K562 (cell line): Measurements from ENCODE around the gene DPH6. TPM values are rescaled to one million over a fixed set of nuclear protein-coding genes. Genes with fewer than 3 reads are reported as not detected.

Experiments
- CHD2 ChIP-seq: IDR thresholded peaks from 2 replicates; pipeline ENCODE4 v1.6.1; 2011; ENCODE audit warnings: low read depth, low read length
- FOXA3 ChIP-seq, 2 experiments: fragments of 450-650 bp in 1 of 2; sonication (generic) in 1 of 2; formaldehyde crosslinking; IDR thresholded peaks in 1 of 2; conservative IDR thresholded peaks in 1 of 2; 2 replicates each; pipeline versions ENCODE4 v1.4.0 to v1.8.0; 2020 to 2022; ENCODE audit warnings: mild to moderate bottlenecking in 2 of 2, missing genetic modification reagents in 1 of 2
- GATA2 ChIP-seq: sonication (generic); formaldehyde crosslinking; IDR thresholded peaks from 2 replicates; pipeline ENCODE4 v1.4.0; 2020; ENCODE audit warnings: mild to moderate bottlenecking, missing genetic modification reagents
- GTF2F1 ChIP-seq: IDR thresholded peaks from 2 replicates; pipeline ENCODE4 v1.6.1; 2011; ENCODE audit warnings: low read depth, low read length, improper control_type of control experiment
- HCFC1 ChIP-seq: IDR thresholded peaks from 2 replicates; pipeline ENCODE4 v1.6.1; 2012; ENCODE audit warnings: low read depth, low read length, improper control_type of control experiment
- JUN ChIP-seq, 2 experiments: sonication (generic) in 1 of 2; formaldehyde crosslinking in 1 of 2; IDR thresholded peaks; 2 replicates each; pipeline versions ENCODE4 v1.6.1 to v1.8.0; 2012 to 2022; ENCODE audit warnings: borderline replicate concordance in 2 of 2, mild to moderate bottlenecking in 2 of 2, improper control_type of control experiment in 1 of 2, low read depth in 1 of 2, low read length in 1 of 2, missing genetic modification reagents in 1 of 2
- KLF13 ChIP-seq: fragments of 450-650 bp; IDR thresholded peaks from 2 replicates; pipeline ENCODE4 v1.6.1; 2016; ENCODE audit warnings: missing genetic modification characterization, low read depth, mild to moderate bottlenecking, missing compliant biosample characterization, moderate library complexity, borderline replicate concordance
- POLR2A ChIP-seq: fragments of 450-650 bp; conservative IDR thresholded peaks from 2 replicates; pipeline ENCODE4 v1.6.1; 2016
- SIN3B ChIP-seq: fragments of 450-650 bp; IDR thresholded peaks from 2 replicates; pipeline ENCODE4 v1.6.1; 2017; ENCODE audit warnings: low read depth, mild to moderate bottlenecking, moderate library complexity
- SIRT6 ChIP-seq: IDR thresholded peaks from one replicate; pipeline ENCODE4 v1.6.1; 2012; ENCODE audit warnings: low read depth, mild to moderate bottlenecking, control low read depth, inconsistent platforms, low read length, moderate library complexity
- SMAD4 ChIP-seq: fragments of 250-450 bp; sonication (Bioruptor Pico); conservative IDR thresholded peaks from 2 replicates; pipeline ENCODE4 v1.8.0; 2021; ENCODE audit warnings: inconsistent platforms, mild to moderate bottlenecking, moderate library complexity
- SP1 ChIP-seq: sonication (generic); formaldehyde crosslinking; IDR thresholded peaks from 2 replicates; pipeline ENCODE4 v1.8.1; 2022; ENCODE audit warnings: mild to moderate bottlenecking, missing genetic modification reagents
- TFE3 ChIP-seq: fragments of 450-650 bp; formaldehyde crosslinking; IDR thresholded peaks from 2 replicates; pipeline ENCODE4 v1.4.0; 2020; ENCODE audit warnings: mild to moderate bottlenecking, mixed read lengths
- ZBTB40 ChIP-seq, 2 experiments: fragments of 450-650 bp in 1 of 2; sonication (generic) in 1 of 2; formaldehyde crosslinking in 1 of 2; IDR thresholded peaks; 2 replicates each; pipeline versions ENCODE4 v1.7.1 to v1.9.0; 2016 to 2022; ENCODE audit warnings: inconsistent platforms in 1 of 2, mild to moderate bottlenecking in 1 of 2, missing genetic modification reagents in 1 of 2
- ZFP30 ChIP-seq: fragments of 250-450 bp; sonication (Bioruptor Pico); IDR thresholded peaks from 2 replicates; pipeline ENCODE4 v1.8.0; 2022; ENCODE audit warnings: moderate library complexity, mild to moderate bottlenecking, inconsistent platforms, borderline replicate concordance
- ZNF347 ChIP-seq: fragments of 450-650 bp; formaldehyde crosslinking; IDR thresholded peaks from 2 replicates; pipeline ENCODE4 v1.4.0; 2020; ENCODE audit warnings: low read depth, mild to moderate bottlenecking, moderate library complexity
- polyA plus RNA-seq, 8 experiments: library from polyadenylated mRNA; depleted of rRNA in 4 of 8; stranded (reverse) in 5 of 8; unstranded in 3 of 8; fragments of >200 nt; fragmentation: Nextera tagmentation in 2 of 8; fragmentation: Illumina TruSeq in 1 of 8; extraction: Ambion mirVana in 2 of 8; extraction: Trizol in 1 of 8; gene quantifications; 2 replicates each; pipeline versions ENCODE4 v1.2.1 to v1.2.3, GENCODE V29; 2011 to 2014; ENCODE audit warnings: inconsistent platforms in 1 of 8, missing spikeins in 1 of 8
- total RNA-seq, 7 experiments: library from RNA; depleted of rRNA in 6 of 7; stranded (reverse); fragments of >200 nt in 6 of 7; fragmentation: Illumina TruSeq in 2 of 7; extraction: Trizol in 2 of 7; gene quantifications; 2 replicates each; pipeline versions ENCODE4 v1.2.1 to v1.2.3, GENCODE V29; 2011 to 2021; ENCODE audit warnings: low replicate concordance in 1 of 7

Gene DPH6
- total and polyA plus RNA-seq, 9 of the 15 experiments (the other 6 are each of a cell fraction or from before 2014, with no cell fraction given) = 10.1 to 69.1 (median 18.8) TPM

GRCh38 chr15:35545824-35546510 is at the start of gene DPH6 (continued):
- TF ChIP-seq ZBTB40 (IDR thresholded peaks at IDR 0.05) (peak; percentile 8; the same call in 1 of the 2 replicates), ZBTB40 (CRISPR knock-in tag; IDR thresholded peaks at IDR 0.05) (no peak), KLF13 (tag) (peak; percentile 58; the same call in 1 of the 2 replicates), HCFC1 (peak; percentile 77), CHD2 (peak; percentile 64), SIRT6 (no peak), GTF2F1 (peak; percentile 41; the same call in 1 of the 2 replicates), GATA2 (no peak), SMAD4 (CRISPR knock-in tag) (peak; percentile 30; the same call in 1 of the 2 replicates), POLR2A (peak; percentile 90), ZFP30 (CRISPR knock-in tag) (no peak), SIN3B (peak; percentile 76), TFE3 (CRISPR knock-in tag) (no peak), JUN (IDR thresholded peaks at IDR 0.05; ENCODE audit: borderline replicate concordance, low read depth, low read length) (no peak), JUN (CRISPR knock-in tag; IDR thresholded peaks at IDR 0.05; ENCODE audit: borderline replicate concordance) (peak; percentile 27; the same call in 1 of the 2 replicates), FOXA3 (CRISPR knock-in tag; conservative IDR thresholded peaks at IDR 0.05 in 1 of 2, IDR thresholded peaks at IDR 0.05 in 1 of 2) (0 out of 4 replicates have a peak, but pooled peaks of 1 of the 2 experiments have one; percentile 62), SP1 (peak; percentile 39; the same call in 1 of the 2 replicates), ZNF347 (CRISPR knock-in tag) (no peak)
